Measurements from ENCODE around the gene CAPZA1.
A peak's percentile ranks its signal among the peaks of the same experiment; 100 is the strongest.

CAPZA1 gene

DNA sequence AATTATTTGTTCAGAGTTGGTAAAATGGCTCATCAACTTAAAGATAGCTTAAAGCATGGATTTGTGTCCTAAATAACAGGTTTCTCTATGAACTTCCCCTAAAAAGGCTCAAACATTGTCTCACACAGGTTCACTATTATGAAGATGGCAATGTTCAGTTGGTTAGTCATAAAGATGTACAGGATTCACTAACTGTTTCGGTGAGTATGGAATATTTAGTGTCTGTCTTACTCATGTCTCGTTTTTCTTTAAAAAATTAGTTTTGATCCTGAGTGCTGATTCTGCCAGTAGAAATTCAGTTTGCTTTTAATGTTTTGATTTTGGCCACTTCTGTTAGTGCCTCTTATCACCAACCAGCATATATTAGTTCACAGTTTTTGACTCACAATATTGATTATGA lies 47.3 kb downstream of the CAPZA1 start:
- no peak for DNase-seq (ENCODE audit: low read depth)
- no peak overlapping the region for H3K4me3 ChIP-seq (ENCODE audit: low read depth, low read length)
- TF ChIP-seq, protein P1, sequence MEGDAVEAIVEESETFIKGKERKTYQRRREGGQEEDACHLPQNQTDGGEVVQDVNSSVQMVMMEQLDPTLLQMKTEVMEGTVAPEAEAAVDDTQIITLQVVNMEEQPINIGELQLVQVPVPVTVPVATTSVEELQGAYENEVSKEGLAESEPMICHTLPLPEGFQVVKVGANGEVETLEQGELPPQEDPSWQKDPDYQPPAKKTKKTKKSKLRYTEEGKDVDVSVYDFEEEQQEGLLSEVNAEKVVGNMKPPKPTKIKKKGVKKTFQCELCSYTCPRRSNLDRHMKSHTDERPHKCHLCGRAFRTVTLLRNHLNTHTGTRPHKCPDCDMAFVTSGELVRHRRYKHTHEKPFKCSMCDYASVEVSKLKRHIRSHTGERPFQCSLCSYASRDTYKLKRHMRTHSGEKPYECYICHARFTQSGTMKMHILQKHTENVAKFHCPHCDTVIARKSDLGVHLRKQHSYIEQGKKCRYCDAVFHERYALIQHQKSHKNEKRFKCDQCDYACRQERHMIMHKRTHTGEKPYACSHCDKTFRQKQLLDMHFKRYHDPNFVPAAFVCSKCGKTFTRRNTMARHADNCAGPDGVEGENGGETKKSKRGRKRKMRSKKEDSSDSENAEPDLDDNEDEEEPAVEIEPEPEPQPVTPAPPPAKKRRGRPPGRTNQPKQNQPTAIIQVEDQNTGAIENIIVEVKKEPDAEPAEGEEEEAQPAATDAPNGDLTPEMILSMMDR (IDR thresholded peaks at IDR 0.05; ENCODE audit: low read depth, low read length, missing control alignments), result no peak

DNA sequence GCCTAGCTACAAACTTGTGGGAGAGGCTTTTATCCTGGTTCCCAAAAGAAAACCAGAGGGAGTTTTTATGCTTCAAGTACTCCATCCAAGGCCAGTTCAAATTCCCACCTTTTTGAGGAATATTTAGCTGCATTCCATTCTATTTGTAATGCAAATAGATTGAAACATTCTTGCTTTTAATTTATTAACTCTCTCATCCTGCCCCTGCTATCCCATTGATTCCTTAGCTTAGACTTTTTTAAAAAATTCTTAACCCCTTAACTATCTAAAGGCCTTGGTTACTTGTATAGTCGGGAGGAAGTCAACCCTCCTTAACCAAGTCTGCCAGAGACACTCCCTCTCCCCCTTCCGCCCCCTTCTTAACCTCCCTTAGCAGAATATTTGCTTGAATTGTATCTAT lies 52.4 kb downstream of the CAPZA1 start:
- no peak for DNase-seq (ENCODE audit: low read depth)
- TF ChIP-seq, protein P1 (IDR thresholded peaks at IDR 0.05; ENCODE audit: low read depth, low read length, missing control alignments), result no peak
- no peak overlapping the region for H3K4me3 ChIP-seq (ENCODE audit: low read depth, low read length)

DNA sequence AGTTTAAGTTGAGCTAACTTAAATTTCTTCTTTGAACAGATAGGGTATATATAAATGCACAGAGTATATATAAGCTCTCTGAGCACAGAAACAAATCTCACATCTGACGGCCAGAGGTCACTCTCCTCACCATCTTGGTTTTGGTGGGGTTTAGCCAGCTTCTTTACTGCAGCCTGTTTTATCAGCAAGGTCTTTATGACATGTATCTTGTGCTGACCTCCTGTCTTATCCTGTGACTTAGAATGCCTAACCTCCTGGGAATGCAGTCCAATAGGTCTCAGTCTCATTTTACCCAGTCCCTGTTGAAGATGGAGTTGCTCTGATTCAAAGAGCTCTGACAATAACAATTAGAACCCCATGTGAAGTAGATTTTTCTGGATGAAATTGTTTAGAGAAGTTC lies 53.2 kb downstream of the CAPZA1 start:
- no peak overlapping the region for H3K4me3 ChIP-seq (ENCODE audit: low read depth, low read length)
- TF ChIP-seq, protein P1 (IDR thresholded peaks at IDR 0.05; ENCODE audit: low read depth, low read length, missing control alignments), result no peak
- DNase-seq (ENCODE audit: low read depth), result no peak

DNA sequence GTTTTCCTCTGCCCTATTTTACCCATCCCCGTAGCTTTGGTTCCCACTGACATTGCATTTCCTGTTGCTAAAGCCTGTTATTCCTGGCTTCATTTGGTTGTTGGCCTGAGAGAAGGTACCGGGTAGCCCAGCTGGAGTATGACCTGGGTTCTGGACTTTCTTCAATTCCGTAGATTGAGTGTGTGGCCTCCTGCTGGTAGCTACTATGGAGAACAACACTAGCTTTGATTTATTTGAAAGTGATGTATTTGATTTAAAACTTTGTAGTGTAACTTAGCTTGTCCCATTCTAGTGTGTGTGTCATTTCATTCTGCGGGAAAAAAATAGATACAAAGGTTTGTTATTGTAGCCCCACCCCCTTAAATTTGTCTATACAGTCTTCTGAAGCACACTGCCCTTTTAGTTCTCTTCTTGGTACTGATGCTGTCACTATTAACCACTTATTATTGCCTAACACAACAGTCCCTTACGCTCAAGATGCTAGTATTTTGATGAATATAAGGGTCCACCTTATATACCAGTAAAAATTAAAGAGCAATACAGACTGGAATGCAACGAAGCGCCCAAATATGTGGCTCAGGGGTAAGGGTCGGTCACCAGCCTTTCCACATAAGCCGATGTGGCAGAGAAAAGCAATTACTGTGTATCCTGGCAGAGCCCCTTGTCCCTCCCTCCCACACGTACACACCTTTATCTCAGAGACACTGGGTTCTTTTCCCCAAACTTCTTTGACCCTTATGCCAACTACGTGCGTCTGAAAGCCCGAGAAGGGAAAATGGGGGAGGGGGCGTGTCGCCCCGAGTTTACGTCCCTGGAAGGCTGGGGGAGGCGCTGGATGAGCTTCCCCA lies 54.2 kb downstream of the CAPZA1 start:
- TF ChIP-seq, protein P1 (IDR thresholded peaks at IDR 0.05; ENCODE audit: low read depth, low read length, missing control alignments), result peak; percentile 53
- peak overlapping the region; percentile 92 for H3K4me3 ChIP-seq (ENCODE audit: low read depth, low read length)
- no peak for DNase-seq (ENCODE audit: low read depth)

DNA sequence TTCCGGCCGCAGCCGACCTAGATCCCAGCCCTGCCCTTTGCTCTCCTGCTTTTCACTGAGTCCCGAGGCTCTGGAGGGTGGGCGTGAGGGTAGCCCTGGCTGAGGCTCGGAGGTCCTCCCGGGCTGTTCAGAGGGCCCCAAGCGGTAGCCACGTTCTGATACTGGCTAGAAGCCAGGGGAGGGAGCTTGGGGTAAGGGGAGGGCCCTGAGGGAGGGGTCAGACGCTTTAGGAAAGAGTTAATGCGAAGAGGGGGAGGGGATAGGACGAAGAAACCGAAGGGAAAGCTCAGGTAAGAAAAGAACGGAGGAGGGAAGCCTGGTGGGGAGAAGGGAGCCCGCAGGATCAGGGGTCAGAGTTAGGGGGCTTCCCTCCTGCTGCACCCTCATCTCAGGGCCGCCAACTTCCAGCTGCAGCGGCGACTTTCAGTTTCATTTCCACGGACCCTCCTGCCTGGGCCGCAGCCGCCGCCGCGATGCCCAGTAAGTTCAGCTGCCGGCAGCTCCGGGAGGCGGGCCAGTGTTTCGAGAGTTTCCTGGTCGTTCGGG lies 54.9 kb downstream of the CAPZA1 start, which contains the start of gene MOV10:
Gene MOV10, plus strand, starts transcription at position 220 of the 546 bp plus-strand sequence. Its CDS starts 254 bp downstream, at position 474.
- peak; percentile 38 for DNase-seq (ENCODE audit: low read depth)
- TF ChIP-seq, protein P1 (IDR thresholded peaks at IDR 0.05; ENCODE audit: low read depth, low read length, missing control alignments), result no peak
- H3K4me3 ChIP-seq (ENCODE audit: low read depth, low read length), result peak within 1 kb of the TSS; percentile 92

DNA sequence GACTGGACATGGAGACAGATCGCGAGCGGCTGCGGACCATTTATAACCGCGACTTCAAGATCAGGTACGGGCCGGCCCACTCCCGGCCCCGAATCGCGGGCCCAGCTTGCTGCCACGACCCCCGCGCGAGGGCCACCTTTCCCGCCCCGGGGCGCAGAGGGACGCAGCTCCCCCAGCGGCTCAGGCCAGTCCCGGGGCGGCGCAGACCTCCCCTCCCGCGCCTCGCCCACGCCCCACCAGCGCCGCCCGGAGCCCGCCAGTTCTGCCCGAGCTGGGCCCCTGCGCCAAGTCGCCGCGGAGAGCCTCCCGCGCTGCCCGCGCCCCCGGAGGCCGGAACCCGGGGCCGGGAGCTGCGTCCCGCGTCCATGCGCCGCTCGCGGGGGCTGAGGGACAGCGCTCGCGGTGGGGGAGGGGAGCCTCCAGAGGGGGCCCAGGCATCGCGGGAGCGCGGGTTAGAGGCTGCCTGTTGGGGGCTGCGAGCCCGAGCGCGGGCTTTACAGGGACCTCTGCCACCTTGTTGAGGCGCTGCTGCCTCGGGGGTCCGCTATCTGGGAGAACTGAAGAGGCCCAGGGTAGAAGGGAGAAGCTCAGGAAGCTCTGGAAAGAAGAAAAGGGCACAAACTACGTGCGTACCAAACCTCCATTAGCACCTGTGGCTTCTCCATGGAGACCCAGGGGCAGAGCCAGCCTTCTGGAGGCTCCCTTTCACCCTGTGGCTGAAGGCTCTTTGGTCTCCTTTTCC lies 55.5 kb downstream of the CAPZA1 start:
- TF ChIP-seq, protein P1 (IDR thresholded peaks at IDR 0.05; ENCODE audit: low read depth, low read length, missing control alignments), result peak; percentile 3
- H3K4me3 ChIP-seq (ENCODE audit: low read depth, low read length), result peak overlapping the region; percentile 92
- DNase-seq (ENCODE audit: low read depth), result no peak
